ENCODE data around the gene SETD2. TPM values are rescaled to one million over a fixed set of nuclear protein-coding genes. Genes with fewer than 3 reads are reported as not detected.

The SETD2 gene
- total RNA-seq, 3 donors from 2014 or later (not counting 1 experiment from before 2014, with no cell fraction given), result 86.5 to 104 (median 95.9) TPM

DNA sequence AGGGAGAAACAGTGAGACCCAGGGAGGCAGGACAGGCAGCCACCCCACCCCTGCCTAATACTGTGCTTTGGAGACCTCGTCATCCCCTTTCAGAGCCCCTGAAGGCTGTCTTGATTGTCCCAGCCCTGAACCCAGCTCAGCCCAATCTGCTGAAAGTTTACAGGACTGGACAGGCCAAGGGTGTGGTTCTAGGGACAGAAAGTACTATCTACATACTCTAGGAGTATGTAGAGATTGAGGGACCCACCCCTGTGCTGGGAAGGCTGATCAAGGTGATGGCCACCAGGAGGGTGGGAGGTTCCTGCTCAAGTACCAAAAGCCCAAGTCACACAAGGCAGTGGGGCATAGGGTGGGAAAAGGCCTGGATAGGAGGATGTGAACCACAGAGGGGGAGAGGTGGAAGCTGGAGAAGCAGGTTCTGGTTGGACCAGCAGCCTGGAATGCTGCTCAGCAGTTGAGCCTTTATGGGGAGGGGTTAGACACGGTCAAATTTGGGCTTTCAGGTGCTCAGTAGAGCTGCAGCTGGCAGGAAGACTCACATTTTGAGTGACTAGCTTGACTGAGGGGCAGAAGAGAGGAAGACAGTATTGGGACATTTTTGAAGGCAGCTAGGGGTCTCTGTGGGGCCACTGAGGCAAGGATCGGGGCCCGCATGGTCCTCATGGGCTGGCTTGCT is 177.7 kb downstream of the SETD2 start:
- H3K36me3 Mint-ChIP-seq, result no peaks in the 10 kb centered on the region

DNA sequence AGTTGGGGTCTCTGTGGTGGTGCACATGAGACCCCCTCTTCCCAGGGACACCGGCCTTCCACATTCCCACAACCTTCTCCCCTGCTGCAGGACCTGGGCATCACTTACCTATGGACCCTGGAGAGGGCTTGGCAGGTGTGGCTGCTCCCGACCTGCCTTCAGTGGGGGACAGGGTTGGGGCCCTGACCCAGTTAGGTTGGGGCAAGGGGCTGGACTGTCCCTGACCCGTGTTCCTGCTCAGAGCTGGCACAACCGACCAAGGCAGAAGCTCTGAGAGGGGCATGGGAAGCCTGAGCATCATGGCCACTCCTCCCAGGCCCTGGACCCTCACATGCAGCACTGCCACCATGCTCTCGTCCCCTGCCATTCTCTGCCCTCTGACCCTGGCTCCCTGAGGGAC is 178.3 kb downstream of the SETD2 start:
- TF ChIP-seq, protein P1, sequence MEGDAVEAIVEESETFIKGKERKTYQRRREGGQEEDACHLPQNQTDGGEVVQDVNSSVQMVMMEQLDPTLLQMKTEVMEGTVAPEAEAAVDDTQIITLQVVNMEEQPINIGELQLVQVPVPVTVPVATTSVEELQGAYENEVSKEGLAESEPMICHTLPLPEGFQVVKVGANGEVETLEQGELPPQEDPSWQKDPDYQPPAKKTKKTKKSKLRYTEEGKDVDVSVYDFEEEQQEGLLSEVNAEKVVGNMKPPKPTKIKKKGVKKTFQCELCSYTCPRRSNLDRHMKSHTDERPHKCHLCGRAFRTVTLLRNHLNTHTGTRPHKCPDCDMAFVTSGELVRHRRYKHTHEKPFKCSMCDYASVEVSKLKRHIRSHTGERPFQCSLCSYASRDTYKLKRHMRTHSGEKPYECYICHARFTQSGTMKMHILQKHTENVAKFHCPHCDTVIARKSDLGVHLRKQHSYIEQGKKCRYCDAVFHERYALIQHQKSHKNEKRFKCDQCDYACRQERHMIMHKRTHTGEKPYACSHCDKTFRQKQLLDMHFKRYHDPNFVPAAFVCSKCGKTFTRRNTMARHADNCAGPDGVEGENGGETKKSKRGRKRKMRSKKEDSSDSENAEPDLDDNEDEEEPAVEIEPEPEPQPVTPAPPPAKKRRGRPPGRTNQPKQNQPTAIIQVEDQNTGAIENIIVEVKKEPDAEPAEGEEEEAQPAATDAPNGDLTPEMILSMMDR (IDR thresholded peaks at IDR 0.05), result no peak
- intact Hi-C loops (cut with micrococcal nuclease), result no loop called here
- Mint-ChIP-seq H3K4me3 (no peak overlapping the region), H3K27ac (peak overlapping the region; percentile 84 to 88), H3K4me1 (peaks cover 57 to 88% of the 10 kb centered on the region in 2 donors), H3K36me3 (no peaks in the 10 kb centered on the region), H3K27me3 (ENCODE audit: low read depth in 2 of 2) (no peaks in the 10 kb centered on the region), H3K9me3 (no peaks in the 10 kb centered on the region)
- peaks cover 29% of the 10 kb centered on the region for H3K36me3 ChIP-seq (ENCODE audit: control insufficient read depth, insufficient read depth, low read length)
- WGBS (ENCODE audit: insufficient coverage), result 91% methylated on average over 5 of the region's 5 CpGs
- H3K9me3 ChIP-seq (ENCODE audit: control insufficient read depth, insufficient read depth, low read length), result no peaks in the 10 kb centered on the region
- peak overlapping the region; percentile 74 for H3K27ac ChIP-seq (ENCODE audit: low read length)
- H3K27me3 ChIP-seq (ENCODE audit: control insufficient read depth, insufficient read depth, low read length), result no peaks in the 10 kb centered on the region
- ATAC-seq (no peak), DNase-seq (no peak)
- H3K4me3 ChIP-seq (ENCODE audit: low read length), result no peak overlapping the region
- H3K4me1 ChIP-seq (ENCODE audit: control insufficient read depth, insufficient read depth, low read length), result peaks cover 98% of the 10 kb centered on the region

More for the DNA sequence above, 177.7 kb downstream of the SETD2 start:
- H3K4me1 Mint-ChIP-seq, result peaks cover 57 to 91% of the 10 kb centered on the region in 2 donors
- H3K4me3 Mint-ChIP-seq, result peak overlapping the region; percentile 81
- ATAC-seq (no peak), DNase-seq (no peak)
- Histone ChIP-seq H3K27ac (ENCODE audit: low read length) (peak overlapping the region; percentile 74), H3K4me1 (ENCODE audit: control insufficient read depth, insufficient read depth, low read length) (peaks cover 98% of the 10 kb centered on the region), H3K9me3 (ENCODE audit: control insufficient read depth, insufficient read depth, low read length) (no peaks in the 10 kb centered on the region), H3K36me3 (ENCODE audit: control insufficient read depth, insufficient read depth, low read length) (peaks cover 35% of the 10 kb centered on the region), H3K27me3 (ENCODE audit: control insufficient read depth, insufficient read depth, low read length) (no peaks in the 10 kb centered on the region), H3K4me3 (ENCODE audit: low read length) (no peak overlapping the region)
- H3K27me3 Mint-ChIP-seq (ENCODE audit: low read depth in 2 of 2), result no peaks in the 10 kb centered on the region
- intact Hi-C loops (cut with micrococcal nuclease), result loop anchor here (2.0 kb wide), 1 partner anchor 23 kb away; no protein-coding TSS in a partner anchor
- H3K9me3 Mint-ChIP-seq, result no peaks in the 10 kb centered on the region
- WGBS (ENCODE audit: insufficient coverage), result 87% methylated on average over 4 of the region's 4 CpGs
- H3K27ac Mint-ChIP-seq, result peak overlapping the region; percentile 84 to 88
- TF ChIP-seq, protein P1 (IDR thresholded peaks at IDR 0.05), result no peak

DNA sequence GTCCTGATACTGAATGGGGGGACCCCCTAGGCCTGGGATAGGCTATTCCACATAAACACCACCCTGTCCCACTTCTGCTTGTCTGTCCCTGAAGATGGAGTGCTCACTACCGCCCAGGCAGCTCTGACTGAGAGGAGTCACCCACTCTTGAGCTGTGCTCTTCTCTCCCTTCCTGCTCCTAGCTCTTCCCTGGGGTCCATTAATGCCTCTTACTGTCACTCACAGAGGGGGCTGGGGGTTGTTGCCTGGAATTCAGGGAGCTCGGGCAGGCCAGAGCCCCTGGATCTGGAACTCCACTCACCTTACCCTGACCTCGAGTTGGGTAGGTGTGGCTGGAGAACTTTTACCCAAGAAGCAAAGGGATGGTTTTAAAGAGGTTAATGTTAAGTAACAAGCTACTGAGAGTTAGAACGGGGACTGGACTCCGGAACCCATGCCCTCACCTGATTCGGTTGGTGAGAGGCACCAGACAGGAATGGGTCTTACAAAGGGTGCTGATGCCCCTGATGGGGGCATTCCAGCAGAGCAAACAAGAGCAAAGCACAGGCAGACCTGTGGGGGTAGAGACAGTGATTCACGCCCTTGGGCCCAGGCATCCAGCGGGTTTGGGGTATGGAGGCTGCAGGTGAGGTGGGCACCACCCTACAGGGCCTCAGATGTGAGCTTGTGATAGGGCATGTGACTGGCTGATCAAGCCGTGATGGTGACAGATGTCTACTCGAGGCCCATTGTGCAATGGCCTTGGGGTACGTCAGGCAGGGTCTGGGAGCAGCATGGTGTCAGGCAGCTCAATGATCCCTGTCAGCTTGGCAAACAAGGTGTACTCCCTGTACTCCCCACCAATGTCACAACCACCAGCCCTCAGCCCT is 179.1 kb downstream of the SETD2 start:
- Histone ChIP-seq H3K4me1 (ENCODE audit: control insufficient read depth, insufficient read depth, low read length) (peaks cover 98% of the 10 kb centered on the region), H3K27me3 (ENCODE audit: control insufficient read depth, insufficient read depth, low read length) (no peaks in the 10 kb centered on the region), H3K4me3 (ENCODE audit: low read length) (no peak overlapping the region), H3K36me3 (ENCODE audit: control insufficient read depth, insufficient read depth, low read length) (peaks cover 23% of the 10 kb centered on the region), H3K27ac (ENCODE audit: low read length) (peak overlapping the region; percentile 74), H3K9me3 (ENCODE audit: control insufficient read depth, insufficient read depth, low read length) (no peaks in the 10 kb centered on the region)
- TF ChIP-seq, protein P1 (IDR thresholded peaks at IDR 0.05), result no peak
- H3K4me1 Mint-ChIP-seq, result peaks cover 57 to 83% of the 10 kb centered on the region in 2 donors
- 87% methylated on average over 10 of the region's 11 CpGs for WGBS (ENCODE audit: insufficient coverage)
- H3K4me3 Mint-ChIP-seq, result peak overlapping the region; percentile 63
- H3K27ac Mint-ChIP-seq, result peak overlapping the region; percentile 84 to 88
- ATAC-seq, result no peak
- no peak for DNase-seq
- H3K36me3 Mint-ChIP-seq, result no peaks in the 10 kb centered on the region
- no peaks in the 10 kb centered on the region for H3K27me3 Mint-ChIP-seq (ENCODE audit: low read depth in 2 of 2)
- no peaks in the 10 kb centered on the region for H3K9me3 Mint-ChIP-seq
- intact Hi-C loops (cut with micrococcal nuclease), result no loop called here

Measured in natural killer cell (primary cell).